Esophagus squamous epithelium (tissue), 4 donors: ENCODE measurements around the gene AP2A2.

Source experiments
- CTCF ChIP-seq, 6 experiments: fragments of 450-650 bp in 4 of 6; fragments of 200-600 bp in 2 of 6; sonication (generic) in 2 of 6; IDR thresholded peaks; one replicate each; pipeline ENCODE4 v1.5.1; 2016 to 2019; ENCODE audit warnings: antibody characterized with exemption in 6 of 6, mild to moderate bottlenecking in 4 of 6, moderate library complexity in 4 of 6
- POLR2A ChIP-seq, 4 donors: fragments of 450-650 bp; IDR thresholded peaks; one replicate each; pipeline ENCODE4 v1.6.1; 2017; ENCODE audit warnings: antibody characterized with exemption in 4 of 4, mild to moderate bottlenecking in 4 of 4, moderate library complexity in 3 of 4

- TF ChIP-seq CTCF (IDR thresholded peaks at IDR 0.05) (no peak), POLR2A (IDR thresholded peaks at IDR 0.05) (no peak)
Observed at GRCh38 chr11:893008-893654, 32.5 kb upstream of the AP2A2 start.
